Choroid plexus epithelial cell (primary cell): ENCODE measurements around the gene HOXA3.

Source experiments
- DNase-seq: peaks from one replicate; pipeline ENCODE4 v3.0.0-alpha.2; 2010; ENCODE audit warnings: low read depth
- H3K4me3 ChIP-seq: 2 replicates; pipeline ENCODE4 v1.5.1; 2011; ENCODE audit warnings: low read depth, mild to moderate bottlenecking, control low read depth, low read length, moderate library complexity
- TF ChIP-seq, protein P1 (sequence below): conservative IDR thresholded peaks from 2 replicates; pipeline ENCODE4 v1.5.1; 2011; ENCODE audit warnings: low read depth, mild to moderate bottlenecking, control low read depth, inconsistent platforms, low read length, moderate library complexity

The HOXA3 gene

DNA sequence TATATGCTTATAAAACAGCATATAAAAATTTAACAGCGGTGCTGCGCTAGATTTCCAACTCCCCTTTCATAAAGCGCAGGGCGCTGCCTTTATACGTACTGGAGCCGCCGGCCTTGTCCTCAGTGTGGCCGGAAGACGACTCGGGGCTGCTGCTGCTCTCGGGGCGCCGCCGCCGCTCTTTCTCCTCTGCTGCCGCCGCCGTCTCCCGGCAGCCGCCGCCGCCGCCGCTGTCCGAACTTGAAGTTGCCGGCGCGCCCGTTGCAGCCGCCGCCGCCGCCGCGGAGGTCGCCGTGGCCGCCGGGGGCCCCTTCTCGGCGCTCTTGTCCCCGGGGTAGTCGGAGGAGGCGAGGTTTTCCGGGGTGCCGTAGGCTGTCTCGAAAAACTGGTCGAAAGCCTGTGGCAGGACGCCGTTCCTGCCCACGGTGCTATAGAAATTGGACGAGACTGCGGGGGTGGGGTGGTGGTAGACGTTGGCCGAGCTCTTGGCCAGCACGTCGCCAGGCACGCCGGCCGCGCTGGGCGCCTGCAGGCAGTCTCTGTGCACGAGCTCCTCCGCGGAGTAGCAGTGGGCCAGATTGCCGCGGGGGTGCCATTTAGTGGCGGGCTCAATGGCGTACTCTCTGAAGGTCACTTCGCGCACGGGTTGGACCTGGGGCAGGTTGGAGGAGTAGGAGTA is 32.1 kb upstream of the HOXA3 start:
- H3K4me3 ChIP-seq = peak overlapping the region; percentile 14
- peak; percentile 13 for DNase-seq
- TF ChIP-seq, protein P1, sequence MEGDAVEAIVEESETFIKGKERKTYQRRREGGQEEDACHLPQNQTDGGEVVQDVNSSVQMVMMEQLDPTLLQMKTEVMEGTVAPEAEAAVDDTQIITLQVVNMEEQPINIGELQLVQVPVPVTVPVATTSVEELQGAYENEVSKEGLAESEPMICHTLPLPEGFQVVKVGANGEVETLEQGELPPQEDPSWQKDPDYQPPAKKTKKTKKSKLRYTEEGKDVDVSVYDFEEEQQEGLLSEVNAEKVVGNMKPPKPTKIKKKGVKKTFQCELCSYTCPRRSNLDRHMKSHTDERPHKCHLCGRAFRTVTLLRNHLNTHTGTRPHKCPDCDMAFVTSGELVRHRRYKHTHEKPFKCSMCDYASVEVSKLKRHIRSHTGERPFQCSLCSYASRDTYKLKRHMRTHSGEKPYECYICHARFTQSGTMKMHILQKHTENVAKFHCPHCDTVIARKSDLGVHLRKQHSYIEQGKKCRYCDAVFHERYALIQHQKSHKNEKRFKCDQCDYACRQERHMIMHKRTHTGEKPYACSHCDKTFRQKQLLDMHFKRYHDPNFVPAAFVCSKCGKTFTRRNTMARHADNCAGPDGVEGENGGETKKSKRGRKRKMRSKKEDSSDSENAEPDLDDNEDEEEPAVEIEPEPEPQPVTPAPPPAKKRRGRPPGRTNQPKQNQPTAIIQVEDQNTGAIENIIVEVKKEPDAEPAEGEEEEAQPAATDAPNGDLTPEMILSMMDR = no peak

- TF ChIP-seq, protein P1 = no peak
- DNase-seq = no peak
- H3K4me3 ChIP-seq = peak overlapping the region; percentile 14
Observed at GRCh38 chr7:27183682-27184336, 31.4 kb upstream of the HOXA3 start.

DNA sequence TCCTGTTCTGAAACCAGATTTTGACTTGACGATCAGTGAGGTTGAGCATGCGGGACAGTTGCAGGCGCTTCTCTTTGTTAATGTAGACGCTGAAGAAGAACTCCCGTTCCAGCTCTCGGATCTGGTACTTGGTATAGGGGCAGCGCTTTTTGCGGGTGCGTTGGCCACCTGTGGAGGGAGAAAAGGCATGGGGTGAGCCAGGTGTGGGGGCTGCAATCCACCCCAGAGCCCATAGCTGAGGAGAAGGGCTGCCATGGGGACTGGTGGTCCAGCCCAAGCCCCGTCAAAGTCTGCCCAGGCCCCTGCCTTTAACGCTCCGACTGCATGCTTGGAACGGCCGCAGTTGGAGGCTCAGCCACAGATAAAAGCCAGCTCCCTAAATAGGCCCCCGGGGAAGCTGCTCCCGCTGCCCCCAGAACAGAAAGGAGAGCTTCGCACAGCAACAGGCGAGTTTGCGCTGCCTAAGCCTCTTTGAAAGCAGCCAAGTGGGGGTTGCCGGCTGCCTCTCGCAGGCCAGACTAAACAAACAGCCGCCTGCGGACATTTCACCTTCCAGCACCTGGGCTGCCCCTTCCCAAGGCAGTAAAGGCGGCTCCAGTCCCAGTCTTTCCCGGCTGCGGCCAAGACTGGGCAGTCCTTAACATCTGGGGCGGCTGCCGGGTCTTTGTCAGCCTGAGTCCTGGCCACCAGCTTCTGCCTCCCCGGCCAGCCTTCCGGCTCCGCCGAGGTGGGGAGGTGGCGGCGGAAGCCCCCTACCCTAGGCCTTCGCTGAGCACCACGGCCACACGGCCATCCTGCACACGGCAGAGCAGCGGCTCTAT is 30.7 kb upstream of the HOXA3 start:
- DNase-seq = no peak
- no peak overlapping the region for H3K4me3 ChIP-seq

DNA sequence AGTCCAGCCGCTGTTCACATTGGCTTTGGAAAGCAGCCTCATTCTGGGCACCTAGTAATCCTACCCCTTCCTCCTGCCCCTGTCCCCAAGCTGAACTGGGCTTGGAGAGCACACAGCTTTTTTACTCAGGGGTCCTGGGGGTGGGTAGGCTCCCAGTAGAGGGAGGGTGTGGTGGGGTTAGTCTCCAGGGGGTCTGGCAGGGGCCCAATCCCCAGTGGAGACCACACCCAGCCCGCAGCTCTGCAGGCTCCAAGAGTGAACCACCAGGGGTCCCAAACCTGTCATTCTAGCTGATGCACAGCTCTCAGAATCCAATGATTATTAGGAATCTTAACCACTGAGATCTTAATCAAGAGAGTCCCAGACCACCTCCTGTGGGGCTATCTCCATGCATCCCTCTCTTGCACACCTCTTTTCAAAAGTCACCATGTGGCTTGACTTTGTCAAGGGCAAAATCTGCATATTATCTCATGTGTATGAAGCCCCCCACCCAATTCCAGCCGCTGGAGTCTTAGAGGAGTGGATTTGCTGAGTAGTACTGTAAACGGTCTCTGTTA is 30.0 kb upstream of the HOXA3 start:
- no peak for DNase-seq
- H3K4me3 ChIP-seq = no peak overlapping the region
- TF ChIP-seq, protein P1 = no peak

More for the DNA sequence above, 30.7 kb upstream of the HOXA3 start:
- TF ChIP-seq, protein P1 = no peak

DNA sequence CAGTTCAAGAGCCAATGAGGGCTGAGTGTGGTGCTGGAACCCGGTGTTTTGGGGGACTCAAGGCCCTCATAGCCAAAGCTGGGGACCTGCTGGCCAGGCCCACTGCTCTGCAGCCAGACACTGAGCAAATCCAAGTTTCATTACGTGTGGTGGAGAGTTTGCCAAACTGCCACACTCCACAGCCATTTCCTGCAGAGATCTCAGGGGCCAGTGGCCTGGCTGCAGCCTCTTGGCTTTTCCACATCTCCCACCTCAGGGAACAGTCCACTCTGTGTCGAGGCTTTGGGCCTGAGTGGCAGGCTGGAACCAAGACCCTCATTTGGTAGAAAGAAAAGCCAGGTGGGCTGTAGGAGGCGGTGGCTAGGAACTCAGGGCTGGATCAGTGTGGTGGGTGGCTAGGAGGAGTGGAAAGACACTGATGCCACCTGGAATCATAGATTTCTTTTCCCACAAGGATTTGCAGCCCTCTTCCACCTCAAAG is 29.5 kb upstream of the HOXA3 start:
- DNase-seq = no peak
- TF ChIP-seq, protein P1 = no peak
- no peak overlapping the region for H3K4me3 ChIP-seq

GRCh38 chr7:27180431-27181420 is 28.3 kb upstream of the HOXA3 start:
- no peak for DNase-seq
- H3K4me3 ChIP-seq = no peak overlapping the region
- TF ChIP-seq, protein P1 = no peak
